GM19452 (cell line): ENCODE measurements around the gene ZNF592.
"Not testable (repeated sequence)": the region's sequence is repeated elsewhere in the genome, so short reads cannot be mapped to it uniquely, and the experiment has no call there.

Experiments used
- ATAC-seq: cut with Tn5 transposase; IDR thresholded peaks from one replicate; pipeline ENCODE4 v1.9.1; 2021; ENCODE audit not compliant: unreplicated experiment

The ZNF592 gene

DNA sequence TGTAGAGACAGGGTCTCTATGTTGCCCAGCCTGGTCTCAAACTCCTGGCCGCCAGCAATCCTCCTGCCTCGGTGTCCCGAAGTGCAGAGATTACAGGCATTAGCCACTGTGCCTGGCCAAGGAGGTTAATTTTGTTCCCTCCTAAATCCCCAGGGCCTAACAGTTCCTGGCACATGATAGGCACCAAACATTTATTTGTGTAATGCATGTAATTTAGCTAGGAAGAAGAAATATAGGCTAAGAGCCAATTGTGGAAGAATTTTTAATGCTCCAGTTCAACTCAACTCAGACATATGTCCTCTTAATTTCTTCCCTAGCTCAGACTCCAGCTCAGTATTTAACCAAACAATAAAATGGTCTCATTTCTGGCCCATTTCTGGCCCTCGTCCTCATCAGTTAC is 7.7 kb upstream of the ZNF592 start:
- no peak for ATAC-seq

DNA sequence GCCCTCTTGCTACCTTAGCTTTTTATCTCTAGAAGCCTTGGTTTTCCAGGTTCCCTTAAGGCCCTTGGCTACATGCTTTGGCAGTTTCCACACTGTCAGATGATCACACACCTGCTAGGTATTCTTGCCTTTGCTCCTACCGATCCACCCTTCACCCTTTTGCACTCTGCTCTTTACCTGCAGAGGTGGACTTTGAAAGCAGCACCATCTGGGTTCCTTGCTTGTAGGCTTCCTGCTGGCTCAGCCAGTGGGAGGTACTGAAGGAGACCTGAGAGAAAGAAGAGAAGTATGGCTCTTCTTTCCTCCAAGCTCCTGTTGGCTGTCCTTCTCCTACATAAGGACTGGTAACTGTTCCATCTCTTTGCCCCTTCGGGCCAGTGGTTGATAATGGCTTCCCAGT is 7.3 kb upstream of the ZNF592 start:
- no peak for ATAC-seq

DNA sequence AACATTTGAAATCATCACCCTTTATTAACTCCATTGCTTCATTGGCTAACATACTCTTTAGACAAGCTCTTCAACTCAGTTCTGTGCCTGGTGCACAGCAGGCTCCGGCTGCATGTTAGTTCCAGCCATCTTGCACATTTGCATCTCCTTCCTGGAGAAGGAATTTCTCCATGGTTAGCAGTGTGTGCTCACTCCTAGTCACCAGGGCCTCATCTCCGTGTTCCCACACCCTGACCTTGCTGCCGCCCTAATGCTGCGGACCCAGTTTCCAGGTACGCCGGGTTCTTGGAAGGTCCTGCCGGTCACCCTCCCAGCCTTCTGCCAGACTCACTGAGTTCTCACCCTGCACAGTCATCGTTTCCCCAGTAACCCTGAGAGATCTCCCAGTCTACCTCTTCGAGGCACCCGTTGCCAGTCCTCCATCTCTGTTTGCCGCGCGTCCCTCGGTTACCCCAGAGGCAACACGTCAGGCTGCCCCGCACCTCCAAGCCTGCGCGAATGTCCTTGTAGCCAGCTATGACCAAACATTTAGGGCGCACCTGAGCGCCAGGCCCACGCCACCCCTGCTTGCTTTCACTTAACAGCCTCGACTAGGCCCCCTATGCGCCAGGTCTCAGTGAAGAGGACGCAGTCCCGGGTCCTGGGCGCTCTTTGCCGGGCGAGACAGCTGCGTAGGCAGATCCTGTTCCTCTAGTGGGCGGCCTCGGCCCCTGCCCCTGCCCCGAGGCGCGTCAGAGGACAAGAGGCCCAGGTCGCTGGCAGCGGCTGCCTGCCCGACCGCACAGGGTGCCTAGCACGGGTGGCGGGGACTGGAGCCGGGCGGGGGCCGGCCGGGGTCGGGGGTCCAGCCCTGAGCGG is 747 bp upstream of the ZNF592 start:
- peak; percentile 42 for ATAC-seq

DNA sequence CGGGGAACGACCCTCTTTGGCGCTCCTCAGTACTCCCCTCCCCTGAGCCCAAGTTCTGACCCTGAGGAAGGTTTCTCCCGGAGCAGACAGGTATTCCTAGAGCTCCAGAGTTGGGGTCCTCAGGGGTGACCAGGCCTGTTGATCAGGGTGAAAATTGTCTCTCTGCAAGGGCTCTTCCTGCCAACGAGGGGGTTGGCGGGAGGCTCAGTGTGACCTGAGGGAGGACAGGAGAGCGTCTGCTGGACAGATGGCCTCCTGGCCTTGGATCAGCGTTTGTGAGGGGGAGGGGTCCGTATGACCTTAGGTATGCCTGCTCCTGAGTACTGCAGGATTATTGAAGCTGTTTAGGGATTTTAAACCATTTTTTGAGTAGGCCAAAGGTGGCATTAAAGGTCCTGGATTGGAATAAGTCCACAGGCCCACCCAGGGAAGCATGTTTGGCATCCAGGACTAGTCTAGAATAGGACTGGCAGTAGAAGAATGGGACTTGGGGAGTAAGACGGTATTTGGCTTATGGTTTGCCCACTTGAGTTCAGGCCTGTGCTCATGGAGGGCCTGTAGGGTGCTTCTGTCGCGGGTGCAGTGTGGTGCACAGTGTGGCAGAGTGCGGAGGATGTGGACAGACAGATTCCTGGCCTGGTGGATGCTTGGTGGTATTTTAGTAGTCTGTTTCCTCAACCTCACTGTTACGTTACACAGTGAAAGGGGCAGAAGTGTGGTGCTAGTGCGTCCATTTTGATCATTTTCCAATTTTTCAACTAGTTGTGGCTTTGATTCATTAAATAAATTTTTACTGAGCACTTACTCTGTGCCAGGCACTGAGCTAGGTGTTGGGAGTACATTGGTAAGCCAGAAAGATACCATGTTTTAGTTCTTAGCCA is 959 bp downstream of the ZNF592 start:
- peak; percentile 1 for ATAC-seq

DNA sequence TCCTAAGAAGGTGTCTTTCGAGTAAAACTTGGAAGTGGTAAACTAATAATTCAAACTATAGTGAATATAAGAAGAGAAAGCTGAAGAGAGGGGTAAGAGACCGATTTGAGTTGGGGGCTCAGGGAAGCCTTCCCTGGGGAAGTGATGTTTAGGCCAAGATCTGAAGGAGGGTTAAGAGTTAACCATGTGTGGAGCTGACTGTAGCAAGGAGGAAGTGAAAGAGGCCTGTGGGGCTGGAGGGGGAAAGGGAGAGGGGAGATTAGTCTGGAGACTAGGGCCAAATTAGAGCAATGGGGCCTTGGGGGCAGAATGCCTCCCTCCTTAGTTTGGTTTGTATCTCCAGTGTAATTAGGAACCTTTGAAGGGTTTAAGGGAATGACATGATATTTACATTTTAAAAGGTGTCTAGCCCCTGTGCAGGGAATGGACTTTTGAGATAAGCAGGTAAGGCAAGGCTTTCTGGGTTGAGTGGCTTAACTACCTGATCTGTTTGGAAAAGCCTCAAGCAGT is 2.2 kb downstream of the ZNF592 start:
- peak; percentile 35 for ATAC-seq

- not testable (repeated sequence) for ATAC-seq
These were observed 3.3 kb downstream of the ZNF592 start for GRCh38 chr15:84751721-84752120.

GRCh38 chr15:84752195-84752594 is 3.8 kb downstream of the ZNF592 start:
- no peak for ATAC-seq

DNA sequence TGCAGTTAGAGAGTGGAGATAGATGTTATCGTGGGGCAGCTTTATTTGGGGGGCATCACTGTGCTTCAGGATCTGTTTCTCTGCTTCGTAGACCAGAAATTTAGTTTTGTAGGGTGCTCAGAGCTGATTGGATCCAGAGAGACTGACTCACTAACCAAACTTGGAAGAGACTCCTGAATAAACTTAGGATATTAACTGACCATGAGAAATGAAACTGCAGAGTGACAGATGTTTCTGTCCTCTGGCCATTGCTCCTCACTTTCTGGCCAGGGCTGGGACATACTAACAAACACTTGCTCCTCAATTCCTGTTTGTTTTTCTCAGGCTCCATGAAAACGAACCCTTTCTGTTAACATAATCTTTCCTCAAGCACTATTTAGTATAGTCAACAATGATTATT is 4.3 kb downstream of the ZNF592 start:
- no peak for ATAC-seq

DNA sequence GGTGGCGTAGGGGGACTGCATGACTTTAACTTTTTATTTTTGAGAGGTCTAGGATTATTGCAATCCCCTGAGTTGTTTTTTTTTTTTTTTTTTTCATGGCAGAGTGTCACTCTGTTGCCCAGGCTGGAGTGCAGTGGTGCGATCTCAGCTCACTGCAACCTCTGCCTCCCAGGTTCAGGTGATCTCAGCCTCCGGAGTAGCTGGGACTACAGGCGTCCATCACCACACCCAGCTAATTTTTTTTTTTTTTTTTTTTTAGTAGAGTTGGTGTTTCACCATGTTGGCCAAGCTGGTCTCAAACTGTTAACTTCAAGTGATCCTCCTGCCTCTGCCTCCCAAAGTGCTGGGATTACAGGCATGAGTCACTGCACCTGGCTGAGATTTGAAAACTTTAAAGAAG is 6.5 kb downstream of the ZNF592 start:
- ATAC-seq, result not testable (repeated sequence)

GRCh38 chr15:84755736-84756527 is 7.5 kb downstream of the ZNF592 start:
- ATAC-seq, result no peak

- ATAC-seq, result no peak
These were observed 10.6 kb downstream of the ZNF592 start for GRCh38 chr15:84759018-84759417.

GRCh38 chr15:84760219-84760618 is 11.8 kb downstream of the ZNF592 start:
- no peak for ATAC-seq

DNA sequence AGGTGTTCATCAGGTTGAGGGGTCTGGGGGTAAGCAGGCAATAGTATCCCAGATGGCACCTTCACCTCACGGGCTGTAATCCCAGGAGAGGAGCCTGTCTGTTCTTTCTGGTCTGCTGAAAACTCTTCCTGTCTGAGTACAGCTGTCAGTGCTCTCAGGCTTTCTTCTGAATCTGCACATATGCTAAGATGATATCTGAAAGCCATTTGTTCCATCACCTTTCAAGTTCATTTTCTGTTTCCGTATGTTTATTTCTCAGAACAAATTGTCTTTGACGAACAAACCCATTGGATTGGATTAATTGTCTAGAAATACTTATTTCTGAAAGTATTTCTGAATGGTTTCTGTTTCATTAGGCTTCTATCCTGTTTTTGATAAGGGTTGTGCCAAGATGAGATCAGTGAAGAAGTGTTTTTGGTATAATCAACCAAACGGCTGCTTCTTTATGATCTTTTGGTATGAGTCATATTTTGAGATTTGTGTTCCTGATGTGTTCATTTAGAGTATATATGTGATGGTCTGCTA is 13.3 kb downstream of the ZNF592 start:
- ATAC-seq, result no peak

DNA sequence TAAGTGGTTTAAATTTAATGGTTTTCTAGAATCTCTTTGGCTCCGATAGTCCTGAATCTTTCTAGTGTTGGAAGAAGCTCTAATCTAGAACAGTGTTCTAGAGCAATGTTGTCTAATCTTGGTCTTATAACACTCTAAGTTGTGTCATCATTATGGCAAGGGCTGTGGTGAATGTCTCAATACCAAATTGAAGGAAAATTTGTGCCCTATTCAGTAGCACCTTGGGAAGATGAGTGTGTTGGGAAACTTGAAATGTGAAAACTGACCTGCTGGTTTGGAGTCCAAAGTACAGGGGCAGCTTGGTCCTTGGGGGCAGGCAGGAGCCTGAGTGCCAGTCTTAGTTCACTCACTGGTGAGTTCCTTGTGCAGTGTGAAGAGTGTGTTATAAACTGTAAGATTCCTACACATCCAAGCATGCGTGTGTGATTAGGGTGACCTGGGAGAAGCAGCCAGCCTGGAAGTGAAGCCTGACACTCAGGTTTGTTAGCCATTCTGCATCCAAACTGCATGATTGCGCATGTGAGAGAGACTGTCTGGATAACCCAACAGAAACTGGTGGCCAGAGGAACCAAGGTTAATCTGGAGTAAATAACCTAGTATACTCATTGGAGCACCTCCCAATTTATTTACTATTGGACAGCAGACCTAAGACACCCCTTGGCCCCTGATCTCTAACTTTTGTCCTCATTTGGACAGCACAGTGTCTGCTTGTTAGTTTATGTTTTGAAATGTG is 14.6 kb downstream of the ZNF592 start:
- no peak for ATAC-seq

- ATAC-seq, result no peak
These were observed 16.2 kb downstream of the ZNF592 start for GRCh38 chr15:84764585-84764984.

GRCh38 chr15:84764989-84765388 is 16.6 kb downstream of the ZNF592 start:
- no peak for ATAC-seq

GRCh38 chr15:84765675-84766074 is 17.3 kb downstream of the ZNF592 start:
- ATAC-seq, result no peak

- ATAC-seq, result no peak
These were observed 18.2 kb downstream of the ZNF592 start for GRCh38 chr15:84766461-84767035.

- no peak for ATAC-seq
These were observed 23.6 kb downstream of the ZNF592 start for GRCh38 chr15:84772031-84772430.

GRCh38 chr15:84772467-84772866 is 24.1 kb downstream of the ZNF592 start:
- ATAC-seq, result no peak
